A673 (cell line): ENCODE results near the gene DMPK. TPM values are rescaled to one million over a fixed set of nuclear protein-coding genes. Genes with fewer than 3 reads are reported as not detected.

ENCODE experiments used
- BruUV-seq: library from RNA; stranded (reverse); fragments of 400-500 nt; replicated peaks from 2 replicates; lab custom pipeline; 2021; lab: Mats Ljungman, UMichigan
- CTCF ChIA-PET: fragments of 300-600 bp; sonication (Branson Sonifier 250); formaldehyde crosslinking; loops from one replicate; lab custom pipeline; 2022; ENCODE audit warnings: antibody characterized with exemption; lab: Charles Lee
- POLR2A ChIA-PET: fragments of 300-600 bp; sonication (Branson Sonifier 250); formaldehyde crosslinking; loops from one replicate; lab custom pipeline; 2022; ENCODE audit warnings: antibody characterized with exemption; ENCODE audit not compliant: low non-redundant PET; lab: Charles Lee
- DNase-seq: peaks from one replicate; pipeline ENCODE4 v3.0.0-alpha.2; 2015; ENCODE audit warnings: low spot score
- H3K27ac ChIP-seq: fragments of 200-600 bp; sonication (generic); 2 replicates; pipeline ENCODE4 v1.5.1; 2016; ENCODE audit warnings: mixed run types, low read depth, mild to moderate bottlenecking, mixed read lengths, antibody characterized with exemption, low read length; ENCODE audit not compliant: poor library complexity, severe bottlenecking
- H3K27me3 ChIP-seq: fragments of 200-600 bp; sonication (generic); replicated peaks from 2 replicates; pipeline ENCODE4 v1.6.1; 2017; ENCODE audit warnings: mixed run types, low read depth, mild to moderate bottlenecking, mixed read lengths, antibody characterized with exemption, low read length; ENCODE audit not compliant: insufficient read depth, poor library complexity
- H3K36me3 ChIP-seq: fragments of 200-600 bp; sonication (generic); 2 replicates; pipeline ENCODE4 v1.6.1; 2016; ENCODE audit warnings: mixed run types, mild to moderate bottlenecking, mixed read lengths, antibody characterized with exemption, low read length; ENCODE audit not compliant: insufficient read depth, poor library complexity, severe bottlenecking
- H3K4me1 ChIP-seq: fragments of 200-600 bp; sonication (generic); 2 replicates; pipeline ENCODE4 v1.6.1; 2017; ENCODE audit warnings: mixed run types, mild to moderate bottlenecking, mixed read lengths, antibody characterized with exemption, low read length; ENCODE audit not compliant: insufficient read depth, poor library complexity, severe bottlenecking
- H3K4me3 ChIP-seq: fragments of 200-600 bp; sonication (generic); 2 replicates; pipeline ENCODE4 v1.5.1; 2016; ENCODE audit warnings: low read depth, mixed run types, mild to moderate bottlenecking, mixed read lengths, low read length; ENCODE audit not compliant: poor library complexity, severe bottlenecking
- H3K9me3 ChIP-seq: fragments of 200-600 bp; sonication (generic); 2 replicates; pipeline ENCODE4 v1.6.1; 2016; ENCODE audit warnings: mixed run types, low read depth, mild to moderate bottlenecking, mixed read lengths, antibody characterized with exemption, low read length; ENCODE audit not compliant: poor library complexity, severe bottlenecking
- EZH2 ChIP-seq: fragments of 200-600 bp; sonication (generic); IDR thresholded peaks from 2 replicates; pipeline ENCODE4 v1.6.1; 2017; ENCODE audit warnings: borderline replicate concordance, low read depth, mild to moderate bottlenecking, mixed read lengths, antibody characterized with exemption, low read length; ENCODE audit not compliant: poor library complexity, severe bottlenecking
- intact Hi-C: fragments of 100-400 bp; cut with micrococcal nuclease; formaldehyde crosslinking; loops from one replicate; pipeline ENCODE4 v1.10.0; 2022; ENCODE audit not compliant: unreplicated experiment
- total RNA-seq: library from RNA; stranded (reverse); gene quantifications from 2 replicates; pipeline ENCODE4 v1.2.3, GENCODE V29; 2021
- TF ChIP-seq, protein P1 (sequence below): fragments of 300-800, 200-600 bp; sonication (generic); conservative IDR thresholded peaks from 2 replicates; pipeline ENCODE4 v1.5.1; 2017; ENCODE audit warnings: low read depth, mild to moderate bottlenecking, antibody characterized with exemption, low read length, moderate library complexity, mixed read lengths

Gene DMPK
- total RNA-seq, 1 experiment from 2014 or later: 82.0 TPM

GRCh38 chr19:45772130-45772840 is 10.0 kb downstream of the DMPK start:
- Histone ChIP-seq H3K36me3 (peaks cover 7% of the 10 kb centered on the region), H3K27me3 (no peaks in the 10 kb centered on the region), H3K27ac (peak overlapping the region; percentile 16), H3K9me3 (no peaks in the 10 kb centered on the region), H3K4me1 (peaks cover 5% of the 10 kb centered on the region), H3K4me3 (no peak overlapping the region)
- TF ChIP-seq, protein P1, sequence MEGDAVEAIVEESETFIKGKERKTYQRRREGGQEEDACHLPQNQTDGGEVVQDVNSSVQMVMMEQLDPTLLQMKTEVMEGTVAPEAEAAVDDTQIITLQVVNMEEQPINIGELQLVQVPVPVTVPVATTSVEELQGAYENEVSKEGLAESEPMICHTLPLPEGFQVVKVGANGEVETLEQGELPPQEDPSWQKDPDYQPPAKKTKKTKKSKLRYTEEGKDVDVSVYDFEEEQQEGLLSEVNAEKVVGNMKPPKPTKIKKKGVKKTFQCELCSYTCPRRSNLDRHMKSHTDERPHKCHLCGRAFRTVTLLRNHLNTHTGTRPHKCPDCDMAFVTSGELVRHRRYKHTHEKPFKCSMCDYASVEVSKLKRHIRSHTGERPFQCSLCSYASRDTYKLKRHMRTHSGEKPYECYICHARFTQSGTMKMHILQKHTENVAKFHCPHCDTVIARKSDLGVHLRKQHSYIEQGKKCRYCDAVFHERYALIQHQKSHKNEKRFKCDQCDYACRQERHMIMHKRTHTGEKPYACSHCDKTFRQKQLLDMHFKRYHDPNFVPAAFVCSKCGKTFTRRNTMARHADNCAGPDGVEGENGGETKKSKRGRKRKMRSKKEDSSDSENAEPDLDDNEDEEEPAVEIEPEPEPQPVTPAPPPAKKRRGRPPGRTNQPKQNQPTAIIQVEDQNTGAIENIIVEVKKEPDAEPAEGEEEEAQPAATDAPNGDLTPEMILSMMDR: no peak
- TF ChIP-seq EZH2: no peak
- no peak for DNase-seq
- intact Hi-C loops: loop anchor here (10.0 kb wide), 1 partner anchor 77 kb away; the partner anchor contains the start of genes QPCTL and SNRPD2
- no TSS peak for BruUV-seq
- CTCF ChIA-PET: no interaction called here
- POLR2A ChIA-PET: no interaction called here

GRCh38 chr19:45771311-45771933 is 10.9 kb downstream of the DMPK start:
- Histone ChIP-seq H3K4me3 (peak overlapping the region; percentile 53), H3K36me3 (peaks cover under 1% of the 10 kb centered on the region), H3K27me3 (no peaks in the 10 kb centered on the region), H3K27ac (peak overlapping the region; percentile 86), H3K9me3 (no peaks in the 10 kb centered on the region), H3K4me1 (peaks cover 13% of the 10 kb centered on the region)
- intact Hi-C loops: loop anchor here (10.0 kb wide), 1 partner anchor 77 kb away; the partner anchor contains the start of genes QPCTL and SNRPD2
- no TSS peak for BruUV-seq
- POLR2A ChIA-PET: no interaction called here
- DNase-seq: no peak
- CTCF ChIA-PET: no interaction called here
- TF ChIP-seq, protein P1: no peak
- no peak for TF ChIP-seq EZH2

DNA sequence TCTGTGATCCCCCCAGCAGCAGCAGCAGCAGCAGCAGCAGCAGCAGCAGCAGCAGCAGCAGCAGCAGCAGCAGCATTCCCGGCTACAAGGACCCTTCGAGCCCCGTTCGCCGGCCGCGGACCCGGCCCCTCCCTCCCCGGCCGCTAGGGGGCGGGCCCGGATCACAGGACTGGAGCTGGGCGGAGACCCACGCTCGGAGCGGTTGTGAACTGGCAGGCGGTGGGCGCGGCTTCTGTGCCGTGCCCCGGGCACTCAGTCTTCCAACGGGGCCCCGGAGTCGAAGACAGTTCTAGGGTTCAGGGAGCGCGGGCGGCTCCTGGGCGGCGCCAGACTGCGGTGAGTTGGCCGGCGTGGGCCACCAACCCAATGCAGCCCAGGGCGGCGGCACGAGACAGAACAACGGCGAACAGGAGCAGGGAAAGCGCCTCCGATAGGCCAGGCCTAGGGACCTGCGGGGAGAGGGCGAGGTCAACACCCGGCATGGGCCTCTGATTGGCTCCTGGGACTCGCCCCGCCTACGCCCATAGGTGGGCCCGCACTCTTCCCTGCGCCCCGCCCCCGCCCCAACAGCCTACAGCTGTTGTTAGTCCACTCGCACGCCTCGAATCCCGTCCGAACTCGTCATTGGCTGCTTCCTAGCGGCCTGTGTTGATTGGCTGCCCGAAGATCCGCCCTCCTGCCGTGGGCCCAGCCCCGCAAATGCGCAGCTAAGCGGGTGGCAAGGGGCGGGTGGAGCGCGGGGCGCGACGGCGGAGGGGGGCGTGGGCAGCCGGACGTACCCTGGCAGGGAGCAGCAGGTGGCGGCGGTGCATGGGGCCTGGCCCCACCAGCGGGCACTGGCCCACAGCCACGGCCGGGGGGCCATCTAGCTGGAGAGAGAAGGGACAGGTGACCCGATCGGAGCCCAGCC is 11.8 kb downstream of the DMPK start:
- intact Hi-C loops: loop anchor here (10.0 kb wide), 1 partner anchor 76 kb away; the partner anchor contains the start of genes QPCTL and SNRPD2
- Histone ChIP-seq H3K4me3 (peak overlapping the region; percentile 53), H3K9me3 (no peaks in the 10 kb centered on the region), H3K4me1 (peaks cover 13% of the 10 kb centered on the region), H3K27me3 (no peaks in the 10 kb centered on the region), H3K27ac (peak overlapping the region; percentile 86), H3K36me3 (no peaks in the 10 kb centered on the region)
- ChIA-PET CTCF (interaction anchor here (0.6 to 3.0 kb wide), 13 partner anchors 9 to 768 kb away, joined by 3 to 17 read pairs (median 4); no protein-coding TSS in a partner anchor), POLR2A (interaction anchor here (0.6 kb wide), 1 partner anchor 50 kb away, joined by 7 read pairs; no protein-coding TSS in a partner anchor)
- DNase-seq: peak; percentile 99
- BruUV-seq: no TSS peak
- TF ChIP-seq EZH2: no peak
- TF ChIP-seq, protein P1: peak; percentile 96
